HepG2 (cell line): ENCODE measurements around the gene KAZN. TPM values are rescaled to one million over a fixed set of nuclear protein-coding genes. Genes with fewer than 3 reads are reported as not detected.

Source experiments
- ATF3 ChIP-seq: sonication (generic); formaldehyde crosslinking; IDR thresholded peaks from 2 replicates; pipeline ENCODE4 v1.4.0; 2020; ENCODE audit warnings: missing genetic modification reagents
- GABPB1 ChIP-seq: IDR thresholded peaks from 2 replicates; pipeline ENCODE4 v1.6.1; 2016; ENCODE audit warnings: mild to moderate bottlenecking, missing genetic modification reagents, moderate library complexity, missing compliant biosample characterization
- RAD21 ChIP-seq: fragments of 450-650 bp; formaldehyde crosslinking; IDR thresholded peaks from 2 replicates; pipeline ENCODE4 v1.5.0; 2020; ENCODE audit warnings: mild to moderate bottlenecking
- STAG1 ChIP-seq: sonication (generic); formaldehyde crosslinking; IDR thresholded peaks from 2 replicates; pipeline ENCODE4 v1.4.0; 2020; ENCODE audit warnings: missing genetic modification reagents
- ZMYM2 ChIP-seq: sonication (generic); formaldehyde crosslinking; IDR thresholded peaks from 2 replicates; pipeline ENCODE4 v1.8.0; 2022; ENCODE audit warnings: mild to moderate bottlenecking, missing genetic modification reagents
- ZNF142 ChIP-seq: sonication (generic); formaldehyde crosslinking; IDR thresholded peaks from 2 replicates; pipeline ENCODE4 v1.4.0; 2020; ENCODE audit warnings: missing genetic modification reagents
- ZNF160 ChIP-seq: sonication (generic); formaldehyde crosslinking; IDR thresholded peaks from 2 replicates; pipeline ENCODE4 v1.8.0; 2022; ENCODE audit warnings: mild to moderate bottlenecking, inconsistent platforms, missing genetic modification reagents
- ZNF230 ChIP-seq: sonication (generic); formaldehyde crosslinking; IDR thresholded peaks from 2 replicates; pipeline ENCODE4 v1.4.0; 2020; ENCODE audit warnings: mild to moderate bottlenecking, missing genetic modification reagents
- ZNF232 ChIP-seq: sonication (generic); formaldehyde crosslinking; IDR thresholded peaks from 2 replicates; pipeline ENCODE4 v1.4.0; 2020; ENCODE audit warnings: missing genetic modification reagents, borderline replicate concordance
- ZNF629 ChIP-seq: sonication (generic); formaldehyde crosslinking; conservative IDR thresholded peaks from 2 replicates; pipeline ENCODE4 v1.5.0; 2020; ENCODE audit warnings: missing genetic modification reagents
- polyA plus RNA-seq, 8 experiments: library from polyadenylated mRNA; depleted of rRNA in 3 of 8; stranded (reverse) in 7 of 8; unstranded in 1 of 8; fragments of >200 nt; fragmentation: Illumina TruSeq in 4 of 8; extraction: Trizol in 4 of 8; gene quantifications; 2 replicates each; pipeline versions ENCODE4 v1.2.1 to v1.2.3, GENCODE V29; 2011 to 2016; ENCODE audit warnings: low read depth in 4 of 8, missing spikeins in 1 of 8, mixed read lengths in 1 of 8; ENCODE audit not compliant: insufficient read depth in 1 of 8
- total RNA-seq, 5 experiments: library from RNA; depleted of rRNA; stranded (reverse); fragments of >200 nt; fragmentation: Illumina TruSeq; extraction: Trizol; gene quantifications; 2 replicates each; pipeline ENCODE4 v1.2.3, GENCODE V29; 2016; ENCODE audit warnings: low read depth in 1 of 5
- TF ChIP-seq, protein P1 (sequence below): sonication (generic); formaldehyde crosslinking; IDR thresholded peaks from 2 replicates; pipeline ENCODE4 v1.8.0; 2022; ENCODE audit warnings: low read depth, missing genetic modification reagents
- TF ChIP-seq, protein P2 (sequence below): sonication (generic); formaldehyde crosslinking; IDR thresholded peaks from 2 replicates; pipeline ENCODE4 v1.4.0; 2020; ENCODE audit warnings: missing genetic modification reagents; ENCODE audit errors: not compliant biosample characterization
- TF ChIP-seq, protein P3 (sequence below): sonication (generic); formaldehyde crosslinking; IDR thresholded peaks from 2 replicates; pipeline ENCODE4 v1.5.0; 2020; ENCODE audit warnings: mild to moderate bottlenecking, missing genetic modification reagents
- TF ChIP-seq, protein P4 (sequence below): sonication (generic); formaldehyde crosslinking; IDR thresholded peaks from 2 replicates; pipeline ENCODE4 v1.4.0; 2020; ENCODE audit warnings: missing genetic modification reagents
- TF ChIP-seq, protein P5 (sequence below): sonication (generic); formaldehyde crosslinking; conservative IDR thresholded peaks from 2 replicates; pipeline ENCODE4 v1.8.1; 2023; ENCODE audit warnings: missing genetic modification reagents

The KAZN gene
- total and polyA plus RNA-seq, 2 of the 13 experiments (the other 11 are each of a cell fraction or from before 2014, with no cell fraction given), result 10.4 to 13.5 TPM

- TF ChIP-seq, protein P1, sequence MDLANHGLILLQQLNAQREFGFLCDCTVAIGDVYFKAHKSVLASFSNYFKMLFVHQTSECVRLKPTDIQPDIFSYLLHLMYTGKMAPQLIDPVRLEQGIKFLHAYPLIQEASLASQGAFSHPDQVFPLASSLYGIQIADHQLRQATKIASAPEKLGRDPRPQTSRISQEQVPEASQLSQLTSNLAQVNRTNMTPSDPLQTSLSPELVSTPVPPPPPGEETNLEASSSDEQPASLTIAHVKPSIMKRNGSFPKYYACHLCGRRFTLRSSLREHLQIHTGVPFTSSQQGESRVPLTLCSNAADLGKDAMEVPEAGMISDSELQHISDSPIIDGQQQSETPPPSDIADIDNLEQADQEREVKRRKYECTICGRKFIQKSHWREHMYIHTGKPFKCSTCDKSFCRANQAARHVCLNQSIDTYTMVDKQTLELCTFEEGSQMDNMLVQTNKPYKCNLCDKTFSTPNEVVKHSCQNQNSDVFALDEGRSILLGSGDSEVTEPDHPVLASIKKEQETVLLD (CRISPR knock-in tag), result 0 out of 2 replicates have a peak, but pooled peaks have one; percentile 11
- TF ChIP-seq, protein P2, sequence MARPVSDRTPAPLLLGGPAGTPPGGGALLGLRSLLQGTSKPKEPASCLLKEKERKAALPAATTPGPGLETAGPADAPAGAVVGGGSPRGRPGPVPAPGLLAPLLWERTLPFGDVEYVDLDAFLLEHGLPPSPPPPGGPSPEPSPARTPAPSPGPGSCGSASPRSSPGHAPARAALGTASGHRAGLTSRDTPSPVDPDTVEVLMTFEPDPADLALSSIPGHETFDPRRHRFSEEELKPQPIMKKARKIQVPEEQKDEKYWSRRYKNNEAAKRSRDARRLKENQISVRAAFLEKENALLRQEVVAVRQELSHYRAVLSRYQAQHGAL, result peak; percentile 59
- TF ChIP-seq, protein P3, sequence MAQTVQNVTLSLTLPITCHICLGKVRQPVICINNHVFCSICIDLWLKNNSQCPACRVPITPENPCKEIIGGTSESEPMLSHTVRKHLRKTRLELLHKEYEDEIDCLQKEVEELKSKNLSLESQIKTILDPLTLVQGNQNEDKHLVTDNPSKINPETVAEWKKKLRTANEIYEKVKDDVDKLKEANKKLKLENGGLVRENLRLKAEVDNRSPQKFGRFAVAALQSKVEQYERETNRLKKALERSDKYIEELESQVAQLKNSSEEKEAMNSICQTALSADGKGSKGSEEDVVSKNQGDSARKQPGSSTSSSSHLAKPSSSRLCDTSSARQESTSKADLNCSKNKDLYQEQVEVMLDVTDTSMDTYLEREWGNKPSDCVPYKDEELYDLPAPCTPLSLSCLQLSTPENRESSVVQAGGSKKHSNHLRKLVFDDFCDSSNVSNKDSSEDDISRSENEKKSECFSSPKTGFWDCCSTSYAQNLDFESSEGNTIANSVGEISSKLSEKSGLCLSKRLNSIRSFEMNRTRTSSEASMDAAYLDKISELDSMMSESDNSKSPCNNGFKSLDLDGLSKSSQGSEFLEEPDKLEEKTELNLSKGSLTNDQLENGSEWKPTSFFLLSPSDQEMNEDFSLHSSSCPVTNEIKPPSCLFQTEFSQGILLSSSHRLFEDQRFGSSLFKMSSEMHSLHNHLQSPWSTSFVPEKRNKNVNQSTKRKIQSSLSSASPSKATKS, result no peak
- TF ChIP-seq ZNF230 (CRISPR knock-in tag) (0 out of 2 replicates have a peak, but pooled peaks have one; percentile 38), ZNF629 (CRISPR knock-in tag) (peak; percentile 23; the same call in 1 of the 2 replicates), ZMYM2 (CRISPR knock-in tag) (peak; percentile 71), ZNF160 (0 out of 2 replicates have a peak, but pooled peaks have one; percentile 34), STAG1 (peak; percentile 62), GABPB1 (CRISPR knock-in tag) (0 out of 2 replicates have a peak, but pooled peaks have one; percentile 1), ATF3 (CRISPR knock-in tag) (no peak), ZNF232 (CRISPR knock-in tag) (no peak), ZNF142 (CRISPR knock-in tag) (peak; percentile 83; the same call in 1 of the 2 replicates), RAD21 (peak; percentile 84)
- TF ChIP-seq, protein P4, sequence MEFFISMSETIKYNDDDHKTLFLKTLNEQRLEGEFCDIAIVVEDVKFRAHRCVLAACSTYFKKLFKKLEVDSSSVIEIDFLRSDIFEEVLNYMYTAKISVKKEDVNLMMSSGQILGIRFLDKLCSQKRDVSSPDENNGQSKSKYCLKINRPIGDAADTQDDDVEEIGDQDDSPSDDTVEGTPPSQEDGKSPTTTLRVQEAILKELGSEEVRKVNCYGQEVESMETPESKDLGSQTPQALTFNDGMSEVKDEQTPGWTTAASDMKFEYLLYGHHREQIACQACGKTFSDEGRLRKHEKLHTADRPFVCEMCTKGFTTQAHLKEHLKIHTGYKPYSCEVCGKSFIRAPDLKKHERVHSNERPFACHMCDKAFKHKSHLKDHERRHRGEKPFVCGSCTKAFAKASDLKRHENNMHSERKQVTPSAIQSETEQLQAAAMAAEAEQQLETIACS (CRISPR knock-in tag), result peak; percentile 33; the same call in 1 of the 2 replicates
- TF ChIP-seq, protein P5, sequence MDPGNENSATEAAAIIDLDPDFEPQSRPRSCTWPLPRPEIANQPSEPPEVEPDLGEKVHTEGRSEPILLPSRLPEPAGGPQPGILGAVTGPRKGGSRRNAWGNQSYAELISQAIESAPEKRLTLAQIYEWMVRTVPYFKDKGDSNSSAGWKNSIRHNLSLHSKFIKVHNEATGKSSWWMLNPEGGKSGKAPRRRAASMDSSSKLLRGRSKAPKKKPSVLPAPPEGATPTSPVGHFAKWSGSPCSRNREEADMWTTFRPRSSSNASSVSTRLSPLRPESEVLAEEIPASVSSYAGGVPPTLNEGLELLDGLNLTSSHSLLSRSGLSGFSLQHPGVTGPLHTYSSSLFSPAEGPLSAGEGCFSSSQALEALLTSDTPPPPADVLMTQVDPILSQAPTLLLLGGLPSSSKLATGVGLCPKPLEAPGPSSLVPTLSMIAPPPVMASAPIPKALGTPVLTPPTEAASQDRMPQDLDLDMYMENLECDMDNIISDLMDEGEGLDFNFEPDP, result no peak
These were observed 555.5 kb downstream of the KAZN start (continued) for GRCh38 chr1:15153842-15154479.
